PC-3 (cell line): ENCODE results near the gene SLC24A5.

Experiments used
- CTCF ChIP-seq: fragments of 300-600 bp; sonication (generic); conservative IDR thresholded peaks from 2 replicates; pipeline ENCODE4 v1.5.1; 2017; ENCODE audit warnings: antibody characterized with exemption, low read depth, mild to moderate bottlenecking, low read length
- EZH2 ChIP-seq: fragments of 300-600 bp; sonication (generic); IDR thresholded peaks from one replicate; pipeline ENCODE4 v1.6.1; 2017; ENCODE audit warnings: antibody characterized with exemption, mild to moderate bottlenecking, low read length; ENCODE audit not compliant: unreplicated experiment

GRCh38 chr15:48186271-48186670 lies 65.5 kb downstream of the SLC24A5 start:
- TF ChIP-seq CTCF = no peak
- TF ChIP-seq EZH2 = no peak
